AG09309 (cell line): ENCODE results near the gene C1orf87.
A peak's percentile ranks its signal among the peaks of the same experiment; 100 is the strongest.

Experiments used
- DNase-seq: peaks from one replicate; pipeline ENCODE4 v3.0.0-alpha.2; 2010; ENCODE audit warnings: low read depth
- H3K4me3 ChIP-seq: 2 replicates; pipeline ENCODE4 v1.5.1; 2011; ENCODE audit warnings: mild to moderate bottlenecking, low read depth, low read length, moderate library complexity; ENCODE audit not compliant: control insufficient read depth
- CTCF ChIP-seq: IDR thresholded peaks from 2 replicates; pipeline ENCODE4 v1.5.1; 2011; ENCODE audit warnings: mild to moderate bottlenecking, low read depth, low read length, inconsistent platforms; ENCODE audit not compliant: insufficient read depth, control insufficient read depth; ENCODE audit errors: missing control alignments

C1orf87 gene

GRCh38 chr1:60088620-60089155 is 15.1 kb upstream of the C1orf87 start:
- no peak overlapping the region for H3K4me3 ChIP-seq
- no peak for DNase-seq
- peak; percentile 27 for TF ChIP-seq CTCF

GRCh38 chr1:60087681-60088080 is 14.1 kb upstream of the C1orf87 start:
- TF ChIP-seq CTCF: no peak
- no peak for DNase-seq

GRCh38 chr1:60078182-60078581 is 4.6 kb upstream of the C1orf87 start:
- TF ChIP-seq CTCF: no peak
- DNase-seq: no peak
- no peak overlapping the region for H3K4me3 ChIP-seq

More at GRCh38 chr1:60087681-60088080, 14.1 kb upstream of the C1orf87 start:
- no peak overlapping the region for H3K4me3 ChIP-seq

- no peak overlapping the region for H3K4me3 ChIP-seq
- no peak for DNase-seq
- no peak for TF ChIP-seq CTCF
These were observed 2.3 kb downstream of the C1orf87 start for GRCh38 chr1:60071296-60071695.

- no peak for TF ChIP-seq CTCF
- no peak overlapping the region for H3K4me3 ChIP-seq
- DNase-seq: no peak
These were observed 3.9 kb downstream of the C1orf87 start for GRCh38 chr1:60069691-60070090.

- no peak overlapping the region for H3K4me3 ChIP-seq
- DNase-seq: peak; percentile 63
- no peak for TF ChIP-seq CTCF
These were observed 5.1 kb downstream of the C1orf87 start for GRCh38 chr1:60068393-60069045.
